ENCODE results near the gene TMEM200A.

The TMEM200A gene

DNA sequence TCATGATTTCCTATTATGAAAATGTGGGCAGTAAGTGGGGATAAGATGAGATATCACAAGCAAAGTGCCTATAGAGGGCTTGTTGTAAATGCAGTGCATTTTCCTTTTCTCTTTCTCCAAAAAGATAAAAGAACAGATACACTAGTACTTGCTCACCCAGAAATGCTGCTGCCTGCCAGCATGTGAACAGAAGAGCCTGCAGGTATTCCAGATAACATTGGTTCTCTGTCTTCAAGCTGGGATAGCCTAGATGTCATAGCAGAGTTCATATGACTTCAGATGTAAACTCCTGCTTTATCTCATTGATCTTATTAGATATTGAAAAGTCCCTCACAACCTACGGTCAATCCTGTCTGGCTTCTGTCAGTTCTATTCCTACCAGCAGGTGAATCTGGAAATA is 123.7 kb downstream of the TMEM200A start:
- DNase-seq (ENCODE audit: low read depth), result no peak

All from stimulated activated CD8-positive, alpha-beta memory T cell treated with anti-CD3 and anti-CD28 coated beads, Interleukin-12 subunit alpha, Interleukin-12 subunit beta, amount 100 ng/mL, for 4 hours (primary cell).